KBM-7 (cell line): ENCODE results near the gene TMBIM1.
"Not testable (repeated sequence)": the region's sequence is repeated elsewhere in the genome, so short reads cannot be mapped to it uniquely, and the experiment has no call there.

Experiments
- DNase-seq: peaks from one replicate; pipeline ENCODE4 v3.0.0-alpha.2; 2015
- in situ Hi-C: fragments of 300-500 bp; cut with MboI; formaldehyde crosslinking; loops from 2 replicates; pipeline ENCODE4 v1.14.3; 2020; ENCODE audit warnings: low sequenced_read_pairs, low pct_unique_long_range_greater_than_20kb, mixed read lengths

Gene TMBIM1

DNA sequence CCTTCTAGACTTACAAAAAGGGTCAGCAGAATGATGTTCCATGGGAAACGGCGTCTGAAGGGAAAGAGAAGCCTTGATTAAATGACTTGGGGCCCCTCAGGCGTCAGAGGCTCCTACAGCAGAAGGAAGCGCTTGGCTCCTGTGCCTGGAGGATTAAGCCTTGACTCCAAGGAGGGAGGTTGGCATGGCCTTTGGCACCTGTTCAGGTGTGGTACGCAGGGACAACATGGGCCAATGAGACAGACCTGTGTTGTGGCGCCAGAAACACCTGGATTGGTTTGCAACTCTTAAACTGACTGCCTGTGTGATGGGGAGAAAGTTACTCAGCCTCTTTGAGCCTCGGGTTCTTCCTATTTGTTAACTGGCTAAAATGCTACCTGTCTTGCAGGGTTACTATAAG lies 14.4 kb downstream of the TMBIM1 start:
- in situ Hi-C loops: no loop called here
- no peak for DNase-seq

DNA sequence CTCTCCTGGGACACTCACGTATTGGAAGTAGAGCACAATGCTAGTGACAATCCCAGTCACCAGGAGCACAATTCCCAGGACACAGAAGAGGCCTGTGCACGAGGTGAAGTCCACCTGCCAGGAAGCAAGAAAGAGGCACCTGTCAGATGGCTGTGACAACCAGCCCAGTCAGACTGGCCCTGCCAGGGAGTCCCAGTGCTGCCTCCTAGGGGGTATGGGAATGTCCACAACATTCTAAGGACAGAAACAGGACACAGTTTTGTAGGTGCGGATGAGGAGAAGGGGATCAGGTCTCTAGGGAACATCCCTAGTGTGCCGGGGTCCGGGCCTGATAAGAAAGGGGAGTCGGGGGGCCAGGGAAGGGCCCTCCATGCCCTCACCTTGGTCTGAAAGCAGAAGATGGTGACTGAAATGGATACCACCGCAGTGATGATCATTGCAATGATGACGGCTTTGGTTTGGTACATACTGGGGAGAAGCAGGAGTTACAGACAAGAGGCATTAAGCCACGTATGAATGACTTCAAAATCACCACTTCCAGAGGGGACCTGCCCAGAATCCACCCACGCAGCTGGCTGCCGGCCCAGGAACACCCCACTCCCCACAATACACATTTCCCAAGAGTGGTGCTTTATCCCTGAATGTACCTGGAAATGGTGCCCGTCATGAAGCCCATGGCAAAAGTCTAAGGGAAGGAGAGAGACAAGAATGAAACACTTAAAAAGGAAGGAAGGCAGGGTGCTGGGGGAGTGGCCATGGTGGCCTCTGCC lies 15.1 kb downstream of the TMBIM1 start:
- in situ Hi-C loops: no loop called here

DNA sequence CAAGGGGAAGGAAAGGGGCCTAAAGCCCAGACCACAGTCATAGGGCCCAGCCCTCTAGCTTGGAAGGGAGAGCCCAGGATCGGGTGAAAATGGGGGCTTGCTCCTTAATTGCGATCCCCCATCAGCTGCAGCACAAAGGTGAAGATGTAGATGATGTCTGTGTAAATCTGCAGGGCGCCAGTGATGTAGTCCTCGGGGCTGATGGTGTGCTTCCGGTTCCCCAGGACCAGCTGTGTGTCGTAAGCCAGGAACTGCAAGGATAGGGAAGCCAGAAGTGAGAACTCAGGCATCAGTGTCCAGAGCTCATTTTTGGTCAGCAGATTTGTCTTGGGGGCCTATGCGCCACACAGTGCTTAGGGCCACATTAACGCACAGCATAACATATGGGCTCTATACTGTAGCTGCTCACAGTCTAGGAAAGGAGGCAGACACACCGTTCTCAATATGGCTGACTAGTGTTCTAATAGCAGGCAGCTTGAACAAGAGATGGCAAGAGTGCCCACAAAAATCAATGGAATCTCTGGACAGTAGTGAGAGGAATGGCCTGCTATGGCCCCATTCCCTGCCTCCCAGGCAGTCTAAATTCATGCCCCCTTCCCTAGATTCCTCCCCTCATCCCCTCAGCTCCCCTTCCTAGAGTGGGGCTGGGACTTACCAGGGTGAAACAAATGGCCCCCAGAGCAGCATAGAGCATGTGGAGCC lies 16.8 kb downstream of the TMBIM1 start:
- in situ Hi-C loops: no loop called here

More for the DNA sequence above, 15.1 kb downstream of the TMBIM1 start:
- no peak for DNase-seq

DNA sequence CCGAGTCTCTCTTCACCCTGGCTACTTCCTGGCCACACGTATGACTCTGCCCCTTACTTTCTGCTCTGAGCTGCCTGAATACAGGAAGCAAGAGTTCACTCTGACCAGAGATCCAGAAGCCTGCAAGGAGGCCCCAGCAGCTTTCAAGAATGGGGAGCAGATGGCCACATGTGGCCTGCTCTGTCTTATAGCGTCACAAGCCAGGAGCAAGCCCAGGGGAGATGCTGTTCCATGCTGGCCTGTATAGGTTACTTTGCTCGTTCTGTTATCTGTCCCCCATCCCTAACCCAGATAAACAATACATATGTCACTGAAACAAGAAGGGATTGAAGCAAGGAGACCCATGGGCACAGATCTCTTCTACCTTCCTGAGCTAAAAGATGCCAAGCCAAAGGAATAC lies 17.7 kb downstream of the TMBIM1 start:
- in situ Hi-C loops: no loop called here

More for the DNA sequence above, 16.8 kb downstream of the TMBIM1 start:
- no peak for DNase-seq

DNA sequence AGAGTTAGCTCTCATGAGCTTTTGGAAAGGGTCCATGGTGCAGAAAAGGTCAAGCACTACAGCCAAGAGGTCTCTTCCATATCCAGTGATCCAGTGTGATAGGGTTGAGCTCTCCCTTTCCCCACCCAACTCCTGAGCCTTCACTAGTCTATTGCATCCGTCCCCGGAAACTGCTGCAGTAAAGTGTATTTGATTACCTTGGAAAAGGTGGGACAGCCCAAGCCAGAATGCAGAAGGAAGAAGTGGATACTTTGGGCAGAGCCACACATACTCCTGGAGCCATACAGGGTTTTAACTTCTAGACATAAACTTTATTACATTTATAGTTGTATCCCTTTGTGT lies 18.4 kb downstream of the TMBIM1 start:
- in situ Hi-C loops: no loop called here
- no peak for DNase-seq

More for the DNA sequence above, 17.7 kb downstream of the TMBIM1 start:
- DNase-seq: no peak

DNA sequence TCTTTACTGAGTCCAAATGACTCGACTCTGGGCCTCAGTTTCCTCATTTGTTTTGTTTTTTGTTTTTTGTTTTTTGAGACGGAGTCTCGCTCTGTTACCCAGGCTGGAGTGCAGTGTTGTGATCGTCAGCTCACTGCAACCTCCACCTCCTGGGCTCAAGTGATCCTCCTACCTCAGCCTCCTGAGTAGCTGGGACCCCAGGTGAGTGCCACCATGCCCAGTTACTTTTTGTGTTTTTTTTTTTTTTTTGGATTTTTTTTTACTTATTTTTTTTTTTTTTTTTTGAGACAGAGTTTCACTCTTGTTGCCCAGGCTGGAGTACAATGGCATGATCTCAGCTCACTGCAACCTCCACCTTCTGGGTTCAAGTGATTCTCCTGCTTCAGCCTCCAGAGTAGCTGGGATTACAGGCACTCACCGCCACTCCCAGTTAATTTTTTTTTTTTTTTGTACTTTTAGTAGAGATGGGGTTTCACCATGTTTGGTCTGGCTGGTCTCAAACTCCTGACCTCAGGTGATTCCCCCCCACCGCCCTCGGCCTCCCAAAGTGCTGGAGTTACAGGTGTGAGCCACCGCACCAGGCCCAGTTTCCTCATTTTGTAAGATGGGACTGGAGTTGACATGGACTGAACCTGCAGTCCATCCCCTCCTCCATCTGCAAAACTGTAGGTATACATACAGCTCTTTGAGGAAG lies 18.9 kb downstream of the TMBIM1 start:
- in situ Hi-C loops, DNase-seq: not testable (repeated sequence)

DNA sequence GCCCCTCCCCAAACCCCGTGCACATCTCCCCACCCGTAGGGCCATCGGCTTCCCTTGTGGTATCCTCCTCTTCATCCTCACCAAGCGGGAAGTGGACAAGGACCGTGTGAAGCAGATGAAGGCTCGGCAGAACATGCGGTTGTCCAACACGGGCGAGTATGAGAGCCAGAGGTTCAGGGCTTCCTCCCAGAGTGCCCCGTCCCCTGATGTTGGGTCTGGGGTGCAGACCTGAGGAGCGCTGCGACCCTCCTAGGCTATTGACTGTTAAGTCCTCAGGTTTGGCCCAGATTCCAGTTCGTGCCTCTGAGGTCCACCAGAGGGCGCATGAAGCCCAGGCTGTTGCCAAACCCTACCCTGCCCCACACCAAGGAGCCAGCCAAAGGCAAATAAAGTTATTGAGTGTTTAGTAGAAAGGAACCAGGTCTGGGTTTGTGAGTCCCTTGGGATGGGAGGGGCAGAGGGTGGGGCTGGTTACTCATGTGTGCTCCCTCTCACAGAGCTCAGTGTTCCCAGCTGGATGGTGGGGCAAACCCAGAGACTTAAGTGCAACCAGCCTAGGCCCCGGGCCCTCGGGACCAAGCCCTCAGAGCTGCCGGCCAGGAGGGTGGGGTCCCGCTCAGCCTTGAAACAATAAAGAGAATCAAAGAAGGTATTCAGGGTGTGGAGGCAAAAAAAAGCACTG lies 19.6 kb downstream of the TMBIM1 start:
- in situ Hi-C loops: no loop called here
- DNase-seq: peak; percentile 90

DNA sequence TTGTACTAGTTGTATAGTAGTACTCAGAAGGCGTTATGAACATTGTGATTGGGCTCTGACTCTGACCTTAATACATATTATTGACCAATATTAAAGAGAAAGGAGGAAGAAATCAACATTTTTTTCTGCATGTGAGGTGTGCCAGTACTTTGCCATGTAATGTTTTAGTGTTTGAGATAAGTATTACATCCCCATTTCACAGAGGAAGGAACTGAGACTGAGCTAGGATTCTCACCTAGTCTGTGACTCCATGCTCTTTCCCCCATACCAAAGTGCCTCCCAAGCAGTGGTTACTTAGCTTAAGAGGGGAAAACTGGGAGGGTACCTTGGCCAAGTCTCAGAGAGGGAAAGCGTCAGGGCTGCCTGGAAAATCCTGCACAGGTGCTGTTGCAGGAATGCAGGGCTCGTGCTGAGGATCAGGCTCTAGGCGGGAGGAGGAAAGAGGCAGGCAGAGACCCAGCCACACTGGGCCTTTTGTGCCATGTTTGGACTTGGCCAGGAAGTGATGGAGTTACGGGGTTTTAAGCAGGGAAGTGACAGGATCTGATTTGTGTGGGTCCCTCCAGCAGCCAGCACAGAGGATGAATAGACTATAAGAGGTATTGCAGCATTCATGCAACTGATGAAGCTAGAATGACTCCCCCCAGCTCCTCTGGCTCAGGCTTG lies 20.3 kb downstream of the TMBIM1 start:
- no peak for DNase-seq
- in situ Hi-C loops: no loop called here

DNA sequence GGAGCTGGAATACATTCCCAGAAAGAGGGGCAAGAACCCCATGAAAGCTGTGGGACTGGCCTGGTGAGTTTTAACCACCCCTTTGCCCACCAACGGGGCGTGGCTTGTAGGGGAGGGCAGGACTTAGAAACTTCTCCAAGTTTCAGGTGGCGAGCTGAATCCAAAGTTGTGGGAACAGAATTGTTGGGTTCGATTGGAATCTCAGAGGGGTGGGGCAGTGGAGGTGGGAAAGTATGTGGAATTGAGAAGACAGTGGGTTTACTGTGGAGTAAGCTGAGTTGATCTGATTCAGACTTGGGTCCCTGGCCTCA lies 20.9 kb downstream of the TMBIM1 start:
- in situ Hi-C loops: no loop called here
- DNase-seq: no peak

DNA sequence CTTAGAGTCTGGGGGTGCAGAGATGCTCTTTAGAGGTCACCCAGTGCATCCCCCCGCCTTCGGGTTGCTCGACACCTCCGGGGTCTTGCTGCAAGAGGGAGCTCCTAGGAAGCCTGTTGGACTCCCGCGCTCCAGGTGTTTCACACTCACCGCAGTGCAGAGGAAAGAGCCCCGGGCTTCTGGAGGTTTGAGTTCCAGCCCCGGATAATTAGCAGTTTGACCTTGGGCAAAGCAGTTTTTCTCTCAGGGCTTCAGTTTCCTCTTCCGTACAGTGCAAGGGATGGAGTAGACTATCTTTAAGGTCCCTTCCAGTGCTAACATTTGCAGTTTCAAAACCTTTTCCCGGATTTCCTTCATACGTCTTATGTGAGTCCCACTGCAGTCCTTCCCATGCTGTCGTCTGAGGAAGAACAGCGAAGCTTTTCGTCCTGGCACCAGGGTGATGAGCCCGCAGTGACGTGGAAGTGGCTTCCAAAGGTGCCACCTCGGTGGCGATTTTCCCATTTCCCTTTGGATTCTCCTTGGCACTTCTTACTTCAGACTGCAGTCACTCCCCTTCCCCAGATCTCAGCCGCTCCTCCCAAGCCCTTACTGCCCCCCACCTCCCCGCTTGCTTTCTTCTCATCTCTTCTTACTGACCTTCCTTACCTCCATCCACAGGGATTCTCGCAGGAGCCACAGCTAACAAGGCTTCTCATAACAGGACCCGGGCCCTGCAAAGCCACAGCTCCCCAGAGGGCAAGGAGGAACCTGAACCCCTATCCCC lies 21.4 kb downstream of the TMBIM1 start:
- in situ Hi-C loops: no loop called here
- no peak for DNase-seq

DNA sequence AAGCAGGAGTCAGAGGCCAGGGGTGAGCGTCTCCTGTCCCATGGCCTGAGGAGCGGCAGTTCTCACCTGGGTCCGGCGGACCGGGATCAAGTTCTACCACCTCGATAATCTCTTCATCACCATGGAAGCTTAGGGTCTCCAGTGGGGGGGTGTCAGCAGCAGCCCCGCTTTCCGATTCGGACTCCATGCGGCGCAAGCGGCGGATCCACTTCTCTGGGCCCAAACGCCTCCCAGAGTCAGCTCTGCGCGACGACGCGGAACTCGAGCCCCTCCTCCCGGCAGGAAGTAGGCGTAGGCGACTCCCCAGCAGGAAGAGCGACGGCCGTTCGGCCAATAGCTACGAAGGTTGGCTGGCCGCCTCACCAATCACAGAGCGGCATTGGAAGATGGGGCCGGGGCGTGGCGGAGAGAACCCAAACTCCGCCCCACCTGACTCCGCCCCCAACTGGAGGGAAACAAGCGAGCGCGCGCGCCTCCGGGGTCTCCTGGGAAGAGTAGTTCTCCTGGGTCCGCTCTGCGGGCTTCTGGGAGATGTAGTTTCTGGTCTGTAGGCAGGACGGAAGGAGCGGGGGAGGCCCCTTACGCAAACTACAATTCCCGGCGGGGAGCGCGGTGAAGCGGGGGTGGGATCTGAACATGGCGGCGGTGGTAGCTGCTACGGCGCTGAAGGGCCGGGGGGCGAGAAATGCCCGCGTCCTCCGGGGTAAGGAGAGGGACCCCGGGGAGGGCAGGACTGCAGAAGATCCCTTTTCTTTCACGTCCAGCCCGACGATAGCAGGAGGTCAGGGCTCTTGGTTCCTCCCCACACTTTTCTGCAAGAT lies 22.2 kb downstream of the TMBIM1 start, which contains the start of the genes AAMP and PNKD:
Gene AAMP (minus strand): TSS at position 238 of the 821 bp plus-strand sequence. CDS start 51 bp downstream, at position 187.
Gene PNKD (plus strand): TSS at position 620 of the 821 bp plus-strand sequence. CDS start 17 bp downstream, at position 637.
- in situ Hi-C loops: no loop called here
- DNase-seq: peak; percentile 100

DNA sequence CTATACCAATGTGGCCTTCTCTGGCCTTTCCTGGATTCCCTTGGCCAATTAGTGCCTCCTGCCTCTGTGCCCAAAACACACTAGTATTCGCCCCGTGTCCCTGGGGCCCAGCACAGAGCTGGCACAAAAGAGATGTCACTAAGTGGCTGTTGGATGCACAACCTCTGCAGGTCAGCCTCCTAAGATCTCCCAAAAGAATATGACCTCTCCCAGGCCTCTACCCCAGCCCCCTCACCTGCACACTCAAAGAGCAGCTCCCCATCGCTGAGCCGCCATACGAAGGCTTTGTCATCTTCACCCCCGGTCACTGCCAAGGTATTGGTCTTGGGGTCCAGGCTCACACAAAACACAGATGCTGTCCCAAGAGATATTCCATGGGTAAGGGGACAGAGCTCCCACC lies 25.0 kb downstream of the TMBIM1 start:
- in situ Hi-C loops: no loop called here
- no peak for DNase-seq

DNA sequence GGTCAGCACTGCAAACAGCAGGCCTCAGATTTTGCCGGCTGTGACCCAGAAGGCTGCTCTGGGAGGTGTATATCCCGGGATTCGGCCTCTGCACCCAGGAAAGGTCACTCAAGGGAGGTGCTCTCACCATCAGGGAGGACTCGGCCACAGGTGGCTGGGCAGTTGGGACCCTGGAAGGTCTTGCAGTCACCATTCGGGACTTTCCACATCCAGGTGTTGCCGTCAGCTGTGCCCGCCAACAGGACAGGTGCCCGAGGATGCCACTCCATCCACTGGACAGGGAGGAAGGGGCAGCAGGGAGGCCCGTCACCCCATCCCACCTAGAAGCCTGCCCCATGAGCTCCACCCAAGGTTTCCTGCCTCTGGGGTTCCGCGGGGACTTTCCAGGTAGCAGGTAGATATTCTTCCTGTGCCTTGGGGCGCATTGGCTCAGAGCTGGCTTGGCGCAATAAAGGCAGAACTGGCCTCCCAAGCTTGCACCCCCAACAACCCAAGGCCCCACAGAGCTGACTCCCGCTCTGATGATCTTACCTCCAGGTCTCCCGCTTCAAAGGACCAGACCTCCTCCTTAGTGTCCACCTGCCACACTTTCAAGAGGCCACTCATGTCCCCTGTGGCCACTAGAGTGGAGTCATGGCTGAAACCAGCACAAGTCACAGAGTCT lies 25.9 kb downstream of the TMBIM1 start:
- DNase-seq: no peak
- in situ Hi-C loops: no loop called here

DNA sequence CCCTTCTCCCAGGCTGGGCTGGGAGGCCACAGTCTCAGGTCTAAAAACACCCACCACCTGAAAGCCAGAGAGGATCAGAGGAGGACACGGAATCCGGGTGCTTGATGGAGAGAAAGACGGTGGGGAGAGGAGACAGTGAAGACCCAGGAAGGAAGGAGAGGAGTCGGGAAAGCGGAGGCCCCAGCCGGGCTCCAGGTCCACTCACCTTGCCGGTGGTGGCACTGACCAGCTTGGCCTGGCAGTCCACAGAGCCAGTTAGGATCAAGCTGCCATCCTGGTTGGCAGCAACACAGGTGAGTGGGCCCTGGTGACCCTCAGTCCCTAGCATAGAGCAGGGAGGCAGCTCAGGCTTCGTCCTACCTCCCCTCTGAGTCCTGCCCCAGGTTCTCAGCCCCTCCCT lies 26.7 kb downstream of the TMBIM1 start:
- no peak for DNase-seq
- in situ Hi-C loops: no loop called here

DNA sequence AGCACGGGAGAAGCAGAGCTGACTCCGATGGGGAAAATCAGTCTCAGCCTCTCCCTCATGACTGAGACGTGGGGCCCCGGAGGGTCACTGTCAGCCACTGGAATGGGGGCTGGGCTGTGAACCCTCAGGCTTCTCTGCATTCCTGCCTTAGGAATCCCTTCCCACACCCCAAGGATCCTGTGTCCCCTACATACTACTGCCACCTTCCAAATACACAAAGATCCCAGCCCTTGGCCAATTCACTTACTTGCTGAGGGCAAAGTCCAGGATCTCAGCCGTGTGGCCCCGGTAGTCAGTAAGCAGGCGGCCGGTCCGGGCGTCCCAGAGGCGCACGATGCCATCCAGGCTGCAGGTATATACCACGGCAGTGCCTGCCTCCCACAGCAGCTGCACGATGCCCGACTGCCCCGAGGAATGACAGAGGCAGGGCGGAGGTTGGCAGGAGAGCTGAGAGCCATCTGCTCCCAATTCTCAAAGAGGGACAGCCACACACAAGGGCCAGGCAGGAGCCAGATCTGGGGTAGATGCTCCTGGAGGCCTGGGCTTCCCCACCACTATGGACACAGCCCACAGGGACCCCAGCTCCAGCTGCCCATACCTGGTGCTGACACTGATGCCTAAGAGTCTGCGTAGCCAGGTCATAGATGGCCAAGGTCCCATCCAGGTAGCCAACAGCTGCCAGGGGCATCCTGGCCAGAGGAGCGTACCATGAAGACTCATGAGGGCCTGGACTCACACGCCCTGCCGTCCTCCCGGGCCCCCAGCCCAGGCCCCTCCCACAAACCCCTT lies 27.3 kb downstream of the TMBIM1 start:
- in situ Hi-C loops: no loop called here

DNA sequence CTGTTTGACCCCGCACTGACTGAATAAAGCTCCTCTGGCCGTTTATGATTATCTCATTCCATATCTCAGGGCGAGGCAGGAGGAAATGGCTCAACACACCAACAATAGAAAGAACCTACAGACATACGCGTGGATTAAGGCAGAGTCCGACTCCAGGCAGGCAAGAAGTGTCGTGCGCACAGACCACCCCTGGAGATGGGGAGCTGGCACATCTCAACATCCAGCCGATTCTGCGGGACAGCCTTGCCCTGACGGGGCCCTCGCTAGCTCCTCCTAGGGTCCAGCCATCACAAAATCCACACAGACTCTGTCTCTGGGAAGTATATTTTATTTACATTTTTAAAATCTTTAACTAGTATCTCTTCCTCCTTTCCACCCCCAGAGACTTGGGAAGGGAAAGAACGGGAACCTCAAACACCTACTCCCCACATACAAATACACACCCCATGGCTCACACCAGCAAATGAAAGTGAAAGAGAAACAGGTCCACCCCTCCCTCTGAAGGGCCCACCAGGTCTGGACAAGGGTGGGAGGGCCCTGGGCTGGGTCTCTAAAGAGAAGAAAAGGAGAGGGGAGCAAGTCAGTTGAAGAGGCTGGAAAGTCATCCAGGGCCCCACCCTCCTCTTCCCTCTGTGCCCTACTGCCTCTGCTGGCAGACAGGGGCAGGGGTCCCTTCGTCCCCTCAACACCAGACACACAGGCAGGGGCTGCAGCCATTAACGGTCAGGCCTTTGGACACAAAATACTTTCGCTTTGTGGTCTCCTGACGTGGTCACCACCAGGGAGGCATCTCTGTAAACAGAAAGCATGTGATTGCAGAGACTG lies 28.3 kb downstream of the TMBIM1 start:
- in situ Hi-C loops: no loop called here
- no peak for DNase-seq

More for the DNA sequence above, 27.3 kb downstream of the TMBIM1 start:
- DNase-seq: no peak
